ENCODE results near the gene MOGAT1.

MOGAT1 gene

DNA sequence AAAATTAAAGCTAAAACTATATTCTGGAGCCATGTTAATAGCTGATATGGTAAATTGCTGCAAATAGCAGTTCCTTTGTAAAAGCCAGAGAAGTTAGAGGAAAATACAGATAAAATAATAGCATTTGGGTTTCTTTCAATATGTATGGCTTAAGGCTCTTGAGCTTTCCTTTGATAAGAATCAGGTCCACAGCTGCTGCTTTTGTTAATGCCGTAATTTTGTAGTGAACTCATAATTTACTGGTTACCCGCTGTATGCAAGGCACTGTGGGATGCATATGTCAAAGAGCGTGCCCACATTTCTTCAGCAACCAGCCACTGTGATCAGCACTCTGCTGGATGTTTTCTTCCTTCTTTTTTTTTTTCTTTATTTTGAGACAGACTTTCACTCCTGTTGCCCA lies 79.1 kb downstream of the MOGAT1 start (continued):
- TF ChIP-seq, protein P1, sequence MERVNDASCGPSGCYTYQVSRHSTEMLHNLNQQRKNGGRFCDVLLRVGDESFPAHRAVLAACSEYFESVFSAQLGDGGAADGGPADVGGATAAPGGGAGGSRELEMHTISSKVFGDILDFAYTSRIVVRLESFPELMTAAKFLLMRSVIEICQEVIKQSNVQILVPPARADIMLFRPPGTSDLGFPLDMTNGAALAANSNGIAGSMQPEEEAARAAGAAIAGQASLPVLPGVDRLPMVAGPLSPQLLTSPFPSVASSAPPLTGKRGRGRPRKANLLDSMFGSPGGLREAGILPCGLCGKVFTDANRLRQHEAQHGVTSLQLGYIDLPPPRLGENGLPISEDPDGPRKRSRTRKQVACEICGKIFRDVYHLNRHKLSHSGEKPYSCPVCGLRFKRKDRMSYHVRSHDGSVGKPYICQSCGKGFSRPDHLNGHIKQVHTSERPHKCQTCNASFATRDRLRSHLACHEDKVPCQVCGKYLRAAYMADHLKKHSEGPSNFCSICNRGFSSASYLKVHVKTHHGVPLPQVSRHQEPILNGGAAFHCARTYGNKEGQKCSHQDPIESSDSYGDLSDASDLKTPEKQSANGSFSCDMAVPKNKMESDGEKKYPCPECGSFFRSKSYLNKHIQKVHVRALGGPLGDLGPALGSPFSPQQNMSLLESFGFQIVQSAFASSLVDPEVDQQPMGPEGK (tag by site-specific recombination; IDR thresholded peaks at IDR 0.05) = no peak
- TF ChIP-seq ZNF416 (tag by site-specific recombination; IDR thresholded peaks at IDR 0.05) = no peak

DNA sequence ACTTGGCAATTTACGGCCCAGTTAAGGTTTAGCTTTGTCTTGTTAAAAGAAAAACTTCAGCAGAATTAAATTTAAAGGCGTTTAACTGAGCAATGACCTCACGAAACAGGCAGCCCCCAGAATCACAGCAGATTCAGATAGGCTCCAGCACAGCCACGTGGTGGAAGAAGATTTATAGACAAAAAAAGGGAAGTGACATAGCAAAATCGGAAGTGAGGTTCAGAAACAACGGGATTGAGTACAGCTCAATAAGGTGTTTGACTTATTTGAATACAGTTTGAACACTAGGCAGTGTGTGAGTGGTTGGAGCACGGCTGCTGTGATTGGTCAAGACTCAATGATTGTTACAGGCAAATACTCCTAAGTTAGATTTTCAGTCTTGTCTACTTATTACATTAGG lies 79.8 kb downstream of the MOGAT1 start:
- no peak overlapping the region for H3K27ac ChIP-seq (ENCODE audit: extremely low read depth, low read depth, low read length)
- no peaks in the 10 kb centered on the region for H3K9me3 ChIP-seq (ENCODE audit: control insufficient read depth, insufficient read depth, low read depth, low read length)
- CTCF ChIA-PET = no interaction called here
- POLR2A ChIA-PET = no interaction called here
- peaks cover 15% of the 10 kb centered on the region; the same call in 1 of the 2 replicates for H3K4me1 ChIP-seq (ENCODE audit: control insufficient read depth, insufficient read depth, low read length)
- H3K4me3 ChIP-seq (ENCODE audit: low read depth, low read length) = no peak overlapping the region
- H3K36me3 ChIP-seq (ENCODE audit: control insufficient read depth in 2 of 2, insufficient read depth in 1 of 2, low read length in 2 of 2) = no peaks in the 10 kb centered on the region
- TF ChIP-seq ZNF677 (tag by site-specific recombination; IDR thresholded peaks at IDR 0.05) (no peak), ZNF350 (tag by site-specific recombination; IDR thresholded peaks at IDR 0.05) (no peak), ZNF560 (tag by site-specific recombination; IDR thresholded peaks at IDR 0.05; ENCODE audit: borderline replicate concordance) (no peak), ZNF394 (tag by site-specific recombination; IDR thresholded peaks at IDR 0.05; ENCODE audit: borderline replicate concordance) (no peak), ZNF112 (tag by site-specific recombination; IDR thresholded peaks at IDR 0.05) (no peak), ZNF138 (tag by site-specific recombination; IDR thresholded peaks at IDR 0.05; ENCODE audit: borderline replicate concordance) (no peak), HOXD13 (CRISPR knock-in tag; IDR thresholded peaks at IDR 0.05; ENCODE audit: borderline replicate concordance) (no peak), EGR2 (tag by site-specific recombination; IDR thresholded peaks at IDR 0.05; ENCODE audit: low read depth) (no peak), ZNF426 (tag by site-specific recombination; IDR thresholded peaks at IDR 0.05) (no peak), GLIS2 (tag by site-specific recombination; IDR thresholded peaks at IDR 0.05) (no peak), ZNF549 (tag by site-specific recombination; IDR thresholded peaks at IDR 0.05) (no peak), ZNF610 (tag by site-specific recombination; IDR thresholded peaks at IDR 0.05; ENCODE audit: borderline replicate concordance) (no peak), ZNF830 (tag by site-specific recombination; IDR thresholded peaks at IDR 0.05; ENCODE audit: low read depth) (no peak)
- TF ChIP-seq, protein P2, sequence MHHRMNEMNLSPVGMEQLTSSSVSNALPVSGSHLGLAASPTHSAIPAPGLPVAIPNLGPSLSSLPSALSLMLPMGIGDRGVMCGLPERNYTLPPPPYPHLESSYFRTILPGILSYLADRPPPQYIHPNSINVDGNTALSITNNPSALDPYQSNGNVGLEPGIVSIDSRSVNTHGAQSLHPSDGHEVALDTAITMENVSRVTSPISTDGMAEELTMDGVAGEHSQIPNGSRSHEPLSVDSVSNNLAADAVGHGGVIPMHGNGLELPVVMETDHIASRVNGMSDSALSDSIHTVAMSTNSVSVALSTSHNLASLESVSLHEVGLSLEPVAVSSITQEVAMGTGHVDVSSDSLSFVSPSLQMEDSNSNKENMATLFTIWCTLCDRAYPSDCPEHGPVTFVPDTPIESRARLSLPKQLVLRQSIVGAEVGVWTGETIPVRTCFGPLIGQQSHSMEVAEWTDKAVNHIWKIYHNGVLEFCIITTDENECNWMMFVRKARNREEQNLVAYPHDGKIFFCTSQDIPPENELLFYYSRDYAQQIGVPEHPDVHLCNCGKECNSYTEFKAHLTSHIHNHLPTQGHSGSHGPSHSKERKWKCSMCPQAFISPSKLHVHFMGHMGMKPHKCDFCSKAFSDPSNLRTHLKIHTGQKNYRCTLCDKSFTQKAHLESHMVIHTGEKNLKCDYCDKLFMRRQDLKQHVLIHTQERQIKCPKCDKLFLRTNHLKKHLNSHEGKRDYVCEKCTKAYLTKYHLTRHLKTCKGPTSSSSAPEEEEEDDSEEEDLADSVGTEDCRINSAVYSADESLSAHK (tag by site-specific recombination; IDR thresholded peaks at IDR 0.05) = no peak
- TF ChIP-seq, protein P3, sequence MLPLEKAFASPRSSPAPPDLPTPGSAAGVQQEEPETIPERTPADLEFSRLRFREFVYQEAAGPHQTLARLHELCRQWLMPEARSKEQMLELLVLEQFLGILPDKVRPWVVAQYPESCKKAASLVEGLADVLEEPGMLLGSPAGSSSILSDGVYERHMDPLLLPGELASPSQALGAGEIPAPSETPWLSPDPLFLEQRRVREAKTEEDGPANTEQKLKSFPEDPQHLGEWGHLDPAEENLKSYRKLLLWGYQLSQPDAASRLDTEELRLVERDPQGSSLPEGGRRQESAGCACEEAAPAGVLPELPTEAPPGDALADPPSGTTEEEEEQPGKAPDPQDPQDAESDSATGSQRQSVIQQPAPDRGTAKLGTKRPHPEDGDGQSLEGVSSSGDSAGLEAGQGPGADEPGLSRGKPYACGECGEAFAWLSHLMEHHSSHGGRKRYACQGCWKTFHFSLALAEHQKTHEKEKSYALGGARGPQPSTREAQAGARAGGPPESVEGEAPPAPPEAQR (tag by site-specific recombination; IDR thresholded peaks at IDR 0.05) = no peak
- TF ChIP-seq, protein P4, sequence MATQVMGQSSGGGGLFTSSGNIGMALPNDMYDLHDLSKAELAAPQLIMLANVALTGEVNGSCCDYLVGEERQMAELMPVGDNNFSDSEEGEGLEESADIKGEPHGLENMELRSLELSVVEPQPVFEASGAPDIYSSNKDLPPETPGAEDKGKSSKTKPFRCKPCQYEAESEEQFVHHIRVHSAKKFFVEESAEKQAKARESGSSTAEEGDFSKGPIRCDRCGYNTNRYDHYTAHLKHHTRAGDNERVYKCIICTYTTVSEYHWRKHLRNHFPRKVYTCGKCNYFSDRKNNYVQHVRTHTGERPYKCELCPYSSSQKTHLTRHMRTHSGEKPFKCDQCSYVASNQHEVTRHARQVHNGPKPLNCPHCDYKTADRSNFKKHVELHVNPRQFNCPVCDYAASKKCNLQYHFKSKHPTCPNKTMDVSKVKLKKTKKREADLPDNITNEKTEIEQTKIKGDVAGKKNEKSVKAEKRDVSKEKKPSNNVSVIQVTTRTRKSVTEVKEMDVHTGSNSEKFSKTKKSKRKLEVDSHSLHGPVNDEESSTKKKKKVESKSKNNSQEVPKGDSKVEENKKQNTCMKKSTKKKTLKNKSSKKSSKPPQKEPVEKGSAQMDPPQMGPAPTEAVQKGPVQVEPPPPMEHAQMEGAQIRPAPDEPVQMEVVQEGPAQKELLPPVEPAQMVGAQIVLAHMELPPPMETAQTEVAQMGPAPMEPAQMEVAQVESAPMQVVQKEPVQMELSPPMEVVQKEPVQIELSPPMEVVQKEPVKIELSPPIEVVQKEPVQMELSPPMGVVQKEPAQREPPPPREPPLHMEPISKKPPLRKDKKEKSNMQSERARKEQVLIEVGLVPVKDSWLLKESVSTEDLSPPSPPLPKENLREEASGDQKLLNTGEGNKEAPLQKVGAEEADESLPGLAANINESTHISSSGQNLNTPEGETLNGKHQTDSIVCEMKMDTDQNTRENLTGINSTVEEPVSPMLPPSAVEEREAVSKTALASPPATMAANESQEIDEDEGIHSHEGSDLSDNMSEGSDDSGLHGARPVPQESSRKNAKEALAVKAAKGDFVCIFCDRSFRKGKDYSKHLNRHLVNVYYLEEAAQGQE (tag by site-specific recombination; IDR thresholded peaks at IDR 0.05) = no peak
- TF ChIP-seq, protein P5, sequence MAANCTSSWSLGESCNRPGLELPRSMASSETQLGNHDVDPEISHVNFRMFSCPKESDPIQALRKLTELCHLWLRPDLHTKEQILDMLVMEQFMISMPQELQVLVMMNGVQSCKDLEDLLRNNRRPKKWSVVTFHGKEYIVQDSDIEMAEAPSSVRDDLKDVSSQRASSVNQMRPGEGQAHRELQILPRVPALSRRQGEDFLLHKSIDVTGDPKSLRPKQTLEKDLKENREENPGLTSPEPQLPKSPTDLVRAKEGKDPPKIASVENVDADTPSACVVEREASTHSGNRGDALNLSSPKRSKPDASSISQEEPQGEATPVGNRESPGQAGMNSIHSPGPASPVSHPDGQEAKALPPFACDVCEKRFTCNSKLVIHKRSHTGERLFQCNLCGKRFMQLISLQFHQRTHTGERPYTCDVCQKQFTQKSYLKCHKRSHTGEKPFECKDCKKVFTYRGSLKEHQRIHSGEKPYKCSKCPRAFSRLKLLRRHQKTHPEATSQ (tag by site-specific recombination; IDR thresholded peaks at IDR 0.05) = no peak
- TF ChIP-seq, protein P6, sequence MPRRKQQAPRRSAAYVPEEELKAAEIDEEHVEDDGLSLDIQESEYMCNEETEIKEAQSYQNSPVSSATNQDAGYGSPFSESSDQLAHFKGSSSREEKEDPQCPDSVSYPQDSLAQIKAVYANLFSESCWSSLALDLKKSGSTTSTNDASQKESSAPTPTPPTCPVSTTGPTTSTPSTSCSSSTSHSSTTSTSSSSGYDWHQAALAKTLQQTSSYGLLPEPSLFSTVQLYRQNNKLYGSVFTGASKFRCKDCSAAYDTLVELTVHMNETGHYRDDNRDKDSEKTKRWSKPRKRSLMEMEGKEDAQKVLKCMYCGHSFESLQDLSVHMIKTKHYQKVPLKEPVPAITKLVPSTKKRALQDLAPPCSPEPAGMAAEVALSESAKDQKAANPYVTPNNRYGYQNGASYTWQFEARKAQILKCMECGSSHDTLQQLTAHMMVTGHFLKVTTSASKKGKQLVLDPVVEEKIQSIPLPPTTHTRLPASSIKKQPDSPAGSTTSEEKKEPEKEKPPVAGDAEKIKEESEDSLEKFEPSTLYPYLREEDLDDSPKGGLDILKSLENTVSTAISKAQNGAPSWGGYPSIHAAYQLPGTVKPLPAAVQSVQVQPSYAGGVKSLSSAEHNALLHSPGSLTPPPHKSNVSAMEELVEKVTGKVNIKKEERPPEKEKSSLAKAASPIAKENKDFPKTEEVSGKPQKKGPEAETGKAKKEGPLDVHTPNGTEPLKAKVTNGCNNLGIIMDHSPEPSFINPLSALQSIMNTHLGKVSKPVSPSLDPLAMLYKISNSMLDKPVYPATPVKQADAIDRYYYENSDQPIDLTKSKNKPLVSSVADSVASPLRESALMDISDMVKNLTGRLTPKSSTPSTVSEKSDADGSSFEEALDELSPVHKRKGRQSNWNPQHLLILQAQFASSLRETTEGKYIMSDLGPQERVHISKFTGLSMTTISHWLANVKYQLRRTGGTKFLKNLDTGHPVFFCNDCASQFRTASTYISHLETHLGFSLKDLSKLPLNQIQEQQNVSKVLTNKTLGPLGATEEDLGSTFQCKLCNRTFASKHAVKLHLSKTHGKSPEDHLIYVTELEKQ (tag by site-specific recombination; IDR thresholded peaks at IDR 0.05; ENCODE audit: borderline replicate concordance) = no peak

All from HEK293 (cell line).